DMS79 treated with DMSO at 0.1 percent for 48 hours (cell line): ENCODE results near the gene NMS.
A peak's percentile ranks its signal among the peaks of the same experiment; 100 is the strongest.
"Not testable (repeated sequence)": the region's sequence is repeated elsewhere in the genome, so short reads cannot be mapped to it uniquely, and the experiment has no call there.

Experiments
- DNase-seq: peaks from one replicate; lab custom pipeline; 2025; lab: John Stamatoyannopoulos, UW

The NMS gene

GRCh38 chr2:100470182-100470581 is at the start of gene NMS:
Gene NMS, plus strand, starts transcription at chr2:100470482. Its CDS starts 7 bp downstream, at chr2:100470489.
- DNase-seq: no peak

DNA sequence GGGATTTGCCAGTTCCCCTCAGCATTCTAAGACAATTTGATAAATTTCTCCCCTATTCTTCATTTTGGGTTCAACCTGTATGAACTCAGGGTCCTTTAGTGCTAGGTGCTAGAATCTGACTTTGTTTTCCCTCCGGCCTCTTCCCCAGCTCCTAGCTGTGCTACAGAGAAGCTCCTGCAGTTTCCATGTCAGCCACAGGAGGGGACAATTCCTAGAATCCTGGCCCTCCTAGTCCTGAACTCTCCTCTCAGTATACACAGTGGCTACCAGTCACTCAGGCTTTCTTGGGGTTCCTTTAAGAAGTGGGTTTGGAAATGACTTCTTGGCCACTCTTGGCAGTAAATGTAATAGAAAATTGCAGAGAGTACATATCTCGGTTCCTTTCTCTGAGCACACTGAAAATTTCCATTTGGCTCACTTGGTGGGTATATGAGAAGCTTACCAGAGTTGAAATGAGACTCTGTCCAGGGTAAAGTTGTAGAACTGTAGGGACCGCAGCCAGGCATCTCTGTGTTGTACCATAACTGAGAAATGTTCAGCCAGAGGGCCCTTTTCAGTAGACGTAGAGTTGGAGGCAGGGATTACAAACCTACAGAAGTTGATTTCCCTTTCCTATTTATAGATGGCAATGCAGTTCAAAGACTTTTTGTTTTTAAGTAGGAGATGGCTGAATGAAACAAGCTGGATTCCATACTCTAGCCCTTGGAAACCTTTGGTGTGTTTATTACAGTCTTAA is 47.8 kb upstream of the NMS start:
- DNase-seq: no peak

- DNase-seq: no peak
These were observed 46.7 kb upstream of the NMS start for GRCh38 chr2:100423631-100424030.

DNA sequence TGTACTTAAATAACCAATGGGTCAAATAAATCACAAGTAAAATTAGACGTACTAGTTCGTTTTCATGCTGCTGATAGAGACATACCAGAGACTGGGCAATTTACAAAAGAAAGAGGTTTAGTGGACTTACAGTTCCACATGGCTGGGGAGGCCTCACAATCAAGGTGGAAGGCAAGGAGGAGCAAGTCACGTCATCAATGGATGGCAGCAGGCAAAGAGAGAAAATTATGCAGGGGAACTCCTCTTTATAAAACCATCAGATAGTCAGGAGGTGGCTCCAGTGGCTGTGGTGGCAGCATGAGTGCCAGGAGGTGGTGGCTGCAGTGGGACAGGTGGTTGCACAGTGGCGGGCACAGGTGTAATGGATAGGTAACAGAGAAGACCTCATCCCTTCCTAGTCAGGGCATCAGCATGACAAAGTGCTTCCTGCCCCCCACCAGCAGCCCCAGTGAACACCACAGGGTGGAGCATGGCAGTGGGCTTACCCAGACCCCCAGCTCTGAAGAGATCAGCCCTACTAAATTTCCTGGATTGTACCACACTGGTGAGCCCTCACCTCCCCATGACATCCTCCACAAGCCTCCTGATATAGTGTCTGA is 45.9 kb upstream of the NMS start:
- DNase-seq: no peak

GRCh38 chr2:100425107-100425506 is 45.2 kb upstream of the NMS start:
- DNase-seq: no peak

GRCh38 chr2:100425573-100426383 is 44.5 kb upstream of the NMS start:
- DNase-seq: no peak

- DNase-seq: no peak
These were observed 43.9 kb upstream of the NMS start for GRCh38 chr2:100426384-100426720.

DNA sequence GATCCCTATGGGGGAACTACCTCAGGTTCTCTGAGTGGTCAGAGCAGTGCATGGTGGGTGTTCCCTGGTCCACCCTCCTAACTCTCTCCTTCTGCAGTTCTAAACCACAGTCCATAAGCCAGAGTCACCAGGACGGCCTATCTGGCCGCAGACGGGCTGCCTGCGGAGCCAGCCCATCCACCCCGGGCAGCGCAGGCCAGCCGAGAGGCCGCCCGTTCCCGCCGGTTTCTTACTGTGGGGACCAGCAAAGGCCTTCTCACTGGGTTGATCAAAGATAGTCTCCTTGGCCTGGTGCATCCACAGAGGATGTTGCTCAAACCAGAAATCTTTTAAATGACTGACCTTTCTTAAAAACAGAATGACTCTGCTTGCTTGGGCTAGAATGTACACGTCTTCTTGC is 43.2 kb upstream of the NMS start:
- DNase-seq: no peak

DNA sequence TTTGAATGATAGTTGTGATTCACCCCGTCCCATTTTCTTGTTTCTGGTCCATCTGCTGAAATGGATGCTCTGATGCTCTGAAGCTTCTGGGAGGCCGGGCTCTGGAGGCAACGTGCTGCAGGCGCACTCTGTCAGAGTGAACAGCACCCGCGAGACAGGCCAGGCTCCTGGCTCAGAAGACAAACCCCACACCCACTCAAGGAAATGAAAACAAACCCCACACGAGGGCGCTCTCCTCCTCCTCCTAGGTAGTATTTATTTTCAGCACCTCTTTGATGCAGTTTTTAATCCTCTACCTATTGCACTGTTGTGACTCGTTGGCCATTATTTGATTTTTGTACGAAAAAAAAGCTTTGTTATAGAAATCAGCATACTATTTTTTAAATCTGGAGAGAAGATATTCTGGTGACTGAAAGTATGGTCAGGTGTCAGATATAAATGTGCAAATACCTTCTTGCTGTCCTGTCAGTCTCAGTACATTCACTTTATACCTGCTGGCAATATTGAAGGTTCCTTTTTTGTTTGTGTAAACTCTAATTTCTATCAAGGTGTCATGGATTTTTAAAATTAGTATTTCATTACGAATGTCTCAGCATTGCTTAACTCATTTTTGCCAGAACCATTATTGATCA is 42.5 kb upstream of the NMS start:
- DNase-seq: no peak

DNA sequence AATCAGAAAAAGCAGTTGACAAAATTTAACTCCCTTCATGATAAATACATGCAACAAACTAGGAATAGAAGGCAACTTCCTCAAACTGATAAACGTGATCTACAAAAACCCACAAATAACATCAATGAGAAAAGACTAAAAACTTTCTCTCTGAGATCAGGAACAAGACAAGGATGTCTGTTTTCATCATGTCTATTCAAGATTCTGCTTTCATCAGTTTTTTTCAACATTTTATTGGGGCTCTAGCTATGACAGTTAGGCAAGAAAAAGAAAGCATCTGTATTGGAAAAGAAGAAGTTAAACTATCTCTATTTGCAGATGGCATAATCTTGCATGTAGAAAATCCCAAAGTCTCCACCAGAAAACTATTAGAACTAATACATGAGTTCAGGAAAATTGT is 40.6 kb upstream of the NMS start:
- no peak for DNase-seq

DNA sequence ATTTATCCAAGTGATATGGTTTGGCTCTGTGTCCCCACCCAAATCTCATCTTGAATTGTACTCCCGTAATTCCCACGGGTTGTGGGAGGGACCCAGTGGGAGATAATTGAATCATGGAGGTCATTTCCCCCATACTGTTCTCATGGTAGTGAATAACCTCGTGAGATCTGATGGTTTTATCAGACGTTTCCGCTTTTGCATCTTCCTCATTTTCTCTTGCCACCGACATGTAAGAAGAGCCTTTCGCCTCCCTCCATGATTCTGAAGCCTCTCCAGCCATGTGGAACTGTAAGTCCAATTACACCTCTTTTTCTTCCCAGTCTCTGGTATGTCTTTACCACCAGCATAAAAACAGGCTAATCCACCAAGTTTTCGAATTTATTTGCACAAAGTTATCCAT is 32.5 kb upstream of the NMS start:
- no peak for DNase-seq

DNA sequence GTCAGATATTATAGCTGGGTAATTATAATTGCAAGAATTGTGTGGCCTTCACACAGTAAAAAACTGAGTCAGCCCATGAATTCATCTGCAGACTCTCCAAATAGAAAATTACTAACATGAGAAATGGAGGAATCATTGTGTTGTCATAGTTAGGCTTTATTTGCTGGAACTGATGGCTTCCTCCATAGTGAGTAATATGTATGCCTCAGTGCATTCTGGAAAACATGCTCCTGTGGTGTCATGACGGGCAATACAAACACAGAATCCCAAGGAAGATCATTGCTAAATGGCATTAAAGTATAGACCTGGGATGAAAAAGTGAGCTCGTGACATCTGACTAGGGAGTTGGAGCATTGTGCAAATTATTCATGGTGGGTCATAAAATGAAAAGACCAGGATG is 23.6 kb upstream of the NMS start:
- no peak for DNase-seq

- DNase-seq: no peak
These were observed 19.2 kb upstream of the NMS start for GRCh38 chr2:100451092-100451491.

DNA sequence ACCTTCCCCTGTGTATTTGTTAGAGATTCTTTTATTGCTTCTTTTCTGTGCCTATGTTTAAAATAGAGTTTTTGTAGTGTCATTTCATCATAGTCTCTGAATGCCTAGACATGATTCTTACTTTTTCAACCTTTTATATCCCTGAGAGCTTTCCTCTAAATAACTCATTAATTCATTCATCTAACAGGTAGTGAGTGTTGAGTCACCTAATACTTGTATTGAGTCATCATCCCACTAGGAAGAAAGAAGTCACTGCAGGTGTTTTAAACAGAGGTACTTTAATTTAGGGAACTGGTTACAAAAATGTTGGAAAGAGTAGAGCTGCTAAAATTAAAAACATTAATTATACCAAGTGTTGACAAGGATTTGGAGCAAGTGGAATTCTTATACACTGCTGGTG is 18.5 kb upstream of the NMS start:
- DNase-seq: no peak

DNA sequence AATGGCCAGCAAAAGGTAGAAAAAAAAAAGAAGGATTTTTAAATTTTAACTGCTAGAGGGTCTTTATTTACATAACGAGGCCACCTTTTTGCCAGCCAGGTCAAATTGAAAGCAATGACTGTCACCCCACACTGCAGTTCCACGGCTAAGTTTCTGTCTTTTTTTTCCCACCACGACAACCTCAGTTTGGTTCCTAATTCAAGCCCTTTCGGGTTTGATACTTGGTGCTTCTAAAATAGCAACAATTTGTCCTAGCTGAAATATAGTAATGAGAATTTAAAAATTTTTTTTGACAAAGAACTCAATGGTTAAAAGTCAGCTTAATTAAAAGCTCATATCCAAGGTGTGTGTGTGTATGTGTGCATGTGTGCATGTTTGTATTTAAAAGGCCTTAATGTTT is 16.4 kb upstream of the NMS start:
- no peak for DNase-seq

- DNase-seq: not testable (repeated sequence)
These were observed 13.9 kb upstream of the NMS start for GRCh38 chr2:100456357-100456756.

- DNase-seq: no peak
These were observed 9.3 kb upstream of the NMS start for GRCh38 chr2:100460904-100461530.

DNA sequence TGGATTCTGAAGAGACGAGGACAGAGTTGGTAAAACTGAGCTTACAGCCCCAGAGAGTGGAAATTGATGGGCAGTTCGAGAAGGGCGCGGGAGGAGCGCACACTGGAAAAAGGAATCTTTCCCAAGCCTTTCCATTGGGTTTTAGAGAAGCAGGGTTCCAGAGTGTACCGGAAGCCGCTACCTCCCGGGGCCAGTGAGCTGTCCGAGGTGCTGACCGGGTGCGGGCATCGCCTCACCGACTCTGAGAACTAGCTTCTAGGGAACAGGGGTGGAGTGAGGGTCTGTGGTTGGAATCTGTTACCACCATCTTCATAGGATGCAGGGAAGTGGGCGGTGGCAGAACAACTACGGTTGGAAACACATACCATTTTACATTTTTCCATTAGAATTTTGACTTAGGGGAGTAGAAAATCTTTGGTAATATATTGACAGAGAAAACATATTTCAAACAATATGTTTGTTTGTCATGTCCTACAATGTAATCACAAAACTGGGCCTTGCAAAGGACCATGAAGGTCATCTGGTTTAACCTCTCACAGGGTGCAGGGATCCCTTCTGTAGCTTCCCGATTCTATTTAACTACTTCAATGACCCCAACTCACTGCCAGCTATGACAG is 724 bp downstream of the NMS start:
- DNase-seq: no peak

- DNase-seq: no peak
These were observed 6.3 kb downstream of the NMS start for GRCh38 chr2:100476606-100477005.

GRCh38 chr2:100482741-100483140 is 12.5 kb downstream of the NMS start:
- DNase-seq: no peak

DNA sequence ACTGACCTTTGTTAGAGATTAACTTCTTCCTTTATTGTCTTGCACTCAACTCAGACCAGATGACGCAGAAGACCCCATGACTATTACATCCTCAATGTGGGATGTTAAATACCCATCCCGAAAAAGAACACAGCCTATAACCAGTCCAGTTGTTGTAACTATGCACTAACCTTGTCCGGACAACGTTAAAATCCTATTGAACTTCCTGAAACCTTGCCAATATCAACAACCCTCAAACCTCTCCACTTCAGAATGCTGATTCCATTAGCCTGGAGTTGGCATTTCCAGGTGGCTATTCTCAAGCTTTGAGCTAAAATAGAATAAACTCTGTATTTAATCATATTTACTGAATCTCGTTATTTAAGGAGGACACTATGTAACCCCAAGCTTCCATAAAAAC is 13.6 kb downstream of the NMS start:
- DNase-seq: peak; percentile 61

DNA sequence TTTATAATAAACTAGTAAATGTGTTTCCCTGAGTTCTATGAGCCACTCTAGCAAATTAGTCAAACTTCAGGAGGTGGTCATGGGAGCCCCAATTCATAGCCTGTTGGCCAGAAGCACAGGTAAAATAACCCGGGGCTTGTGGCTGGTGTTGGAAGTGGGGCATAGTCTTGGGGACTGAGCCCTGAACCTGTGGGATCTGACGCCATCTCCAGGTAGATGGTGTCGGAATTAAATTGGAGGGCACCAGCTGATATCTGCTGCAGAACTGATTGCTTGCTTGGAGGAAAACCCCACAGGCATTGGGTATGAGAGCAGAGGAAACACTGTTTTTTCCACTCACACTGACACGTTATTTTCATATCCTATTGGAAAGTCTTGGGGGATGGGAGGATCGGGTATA is 14.1 kb downstream of the NMS start:
- DNase-seq: no peak
